DOHH2 (cell line): ENCODE measurements around the gene FABP7.

Experiments used
- H3F3A ChIP-seq: fragments of 200-600 bp; sonication (generic), shearing (Covaris generic); 2 replicates; pipeline ENCODE4 v1.6.0; 2016; ENCODE audit warnings: antibody characterized with exemption, mild to moderate bottlenecking; ENCODE audit not compliant: control insufficient read depth, insufficient read depth
- H3K27ac ChIP-seq: fragments of 200-600 bp; sonication (generic); 2 replicates; pipeline ENCODE4 v1.5.1; 2014; ENCODE audit warnings: low read depth, mild to moderate bottlenecking, low read length, moderate library complexity
- H3K27me3 ChIP-seq: fragments of 200-600 bp; sonication (generic); 2 replicates; pipeline ENCODE4 v1.6.1; 2014; ENCODE audit warnings: mild to moderate bottlenecking, low read length, mixed read lengths; ENCODE audit not compliant: control insufficient read depth
- H3K36me3 ChIP-seq: fragments of 200-600 bp; sonication (generic); 2 replicates; pipeline ENCODE4 v1.6.1; 2014; ENCODE audit warnings: mild to moderate bottlenecking, low read length, moderate library complexity, mixed read lengths; ENCODE audit not compliant: control insufficient read depth
- H3K4me1 ChIP-seq: fragments of 200-600 bp; sonication (generic); 2 replicates; pipeline ENCODE4 v1.6.1; 2014; ENCODE audit warnings: mild to moderate bottlenecking, low read length, mixed read lengths; ENCODE audit not compliant: control insufficient read depth
- H3K4me2 ChIP-seq: fragments of 200-600 bp; sonication (generic); 2 replicates; pipeline ENCODE4 v1.6.0; 2014; ENCODE audit warnings: mild to moderate bottlenecking, low read length, moderate library complexity
- H3K4me3 ChIP-seq: fragments of 200-600 bp; sonication (generic); 2 replicates; pipeline ENCODE4 v1.5.1; 2014; ENCODE audit warnings: mild to moderate bottlenecking, low read length, mixed read lengths
- H3K79me2 ChIP-seq: fragments of 200-600 bp; sonication (generic); 2 replicates; pipeline ENCODE4 v1.6.1; 2014; ENCODE audit warnings: mild to moderate bottlenecking, low read length, mixed read lengths; ENCODE audit not compliant: control insufficient read depth
- H3K9me2 ChIP-seq: fragments of 200-600 bp; sonication (generic); replicated peaks from 2 replicates; pipeline ENCODE4 v1.6.1; 2014; ENCODE audit warnings: mild to moderate bottlenecking, low read length, mixed read lengths; ENCODE audit not compliant: control insufficient read depth
- H3K9me3 ChIP-seq: fragments of 200-600 bp; sonication (generic); 2 replicates; pipeline ENCODE4 v1.6.1; 2014; ENCODE audit warnings: antibody characterized with exemption, low read length, mixed read lengths; ENCODE audit not compliant: control insufficient read depth, insufficient read depth
- H4K20me1 ChIP-seq: fragments of 200-600 bp; sonication (generic); 2 replicates; pipeline ENCODE4 v1.6.0; 2014; ENCODE audit warnings: low read depth, mild to moderate bottlenecking, antibody characterized with exemption, low read length, moderate library complexity; ENCODE audit not compliant: control insufficient read depth, insufficient read depth
- EZH2phosphoT487 ChIP-seq: fragments of 200-600 bp; sonication (generic); IDR thresholded peaks from 2 replicates; pipeline ENCODE4 v1.6.1; 2017; ENCODE audit warnings: borderline replicate concordance, mild to moderate bottlenecking, antibody characterized with exemption, low read length, moderate library complexity, mixed read lengths
- TF ChIP-seq, protein P1 (sequence below): fragments of 200-600 bp; sonication (generic); IDR thresholded peaks from one replicate; pipeline ENCODE4 v1.5.1; 2014; ENCODE audit warnings: antibody characterized with exemption, mild to moderate bottlenecking, low read depth, low read length; ENCODE audit not compliant: poor library complexity, severe bottlenecking

The FABP7 gene

DNA sequence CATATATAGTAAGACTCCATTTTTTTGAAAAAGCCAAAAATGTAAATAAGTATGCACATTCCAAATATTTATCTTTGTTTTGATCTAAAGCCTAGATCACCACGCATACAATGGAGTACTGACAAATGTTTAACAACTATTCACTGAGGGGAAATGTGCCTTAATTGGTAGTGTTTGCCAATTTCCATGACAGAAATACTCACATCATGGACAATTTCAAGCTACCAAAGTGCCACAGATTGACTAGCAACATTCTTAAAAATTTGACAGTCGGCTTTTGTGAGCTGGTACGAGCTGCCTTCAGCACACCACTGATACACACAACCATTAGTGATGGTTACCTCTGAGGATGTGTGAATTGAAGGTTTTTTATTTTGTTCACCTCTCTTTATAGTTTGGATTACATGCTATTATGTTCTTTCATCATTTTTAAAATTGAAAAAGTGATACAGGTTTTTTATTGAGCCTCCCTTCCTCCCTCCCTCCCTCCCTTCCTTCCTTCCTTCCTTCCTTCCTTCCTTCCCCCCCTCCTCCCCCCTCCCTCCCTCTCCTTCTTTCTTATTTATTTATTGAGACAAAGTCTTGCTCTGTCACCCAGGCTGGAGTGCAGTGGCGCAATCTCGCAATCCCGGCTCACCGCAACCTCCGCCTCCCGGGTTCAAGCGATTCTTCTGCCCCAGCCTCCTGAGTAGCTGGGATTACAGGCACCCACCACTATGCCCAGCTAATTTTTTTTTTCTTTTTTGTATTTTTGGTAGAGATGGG lies 28.8 kb downstream of the FABP7 start:
- Histone ChIP-seq H3K9me2 (no peaks in the 10 kb centered on the region), H3K4me1 (no peaks in the 10 kb centered on the region), H3K36me3 (no peaks in the 10 kb centered on the region), H3K27ac (no peak overlapping the region), H3K79me2 (no peaks in the 10 kb centered on the region), H4K20me1 (no peaks in the 10 kb centered on the region), H3K4me3 (no peak overlapping the region), H3K27me3 (no peaks in the 10 kb centered on the region), H3K4me2 (no peak overlapping the region), H3F3A (no peaks in the 10 kb centered on the region), H3K9me3 (no peaks in the 10 kb centered on the region)
- TF ChIP-seq, protein P1, sequence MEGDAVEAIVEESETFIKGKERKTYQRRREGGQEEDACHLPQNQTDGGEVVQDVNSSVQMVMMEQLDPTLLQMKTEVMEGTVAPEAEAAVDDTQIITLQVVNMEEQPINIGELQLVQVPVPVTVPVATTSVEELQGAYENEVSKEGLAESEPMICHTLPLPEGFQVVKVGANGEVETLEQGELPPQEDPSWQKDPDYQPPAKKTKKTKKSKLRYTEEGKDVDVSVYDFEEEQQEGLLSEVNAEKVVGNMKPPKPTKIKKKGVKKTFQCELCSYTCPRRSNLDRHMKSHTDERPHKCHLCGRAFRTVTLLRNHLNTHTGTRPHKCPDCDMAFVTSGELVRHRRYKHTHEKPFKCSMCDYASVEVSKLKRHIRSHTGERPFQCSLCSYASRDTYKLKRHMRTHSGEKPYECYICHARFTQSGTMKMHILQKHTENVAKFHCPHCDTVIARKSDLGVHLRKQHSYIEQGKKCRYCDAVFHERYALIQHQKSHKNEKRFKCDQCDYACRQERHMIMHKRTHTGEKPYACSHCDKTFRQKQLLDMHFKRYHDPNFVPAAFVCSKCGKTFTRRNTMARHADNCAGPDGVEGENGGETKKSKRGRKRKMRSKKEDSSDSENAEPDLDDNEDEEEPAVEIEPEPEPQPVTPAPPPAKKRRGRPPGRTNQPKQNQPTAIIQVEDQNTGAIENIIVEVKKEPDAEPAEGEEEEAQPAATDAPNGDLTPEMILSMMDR: no peak
- no peak for TF ChIP-seq EZH2phosphoT487

DNA sequence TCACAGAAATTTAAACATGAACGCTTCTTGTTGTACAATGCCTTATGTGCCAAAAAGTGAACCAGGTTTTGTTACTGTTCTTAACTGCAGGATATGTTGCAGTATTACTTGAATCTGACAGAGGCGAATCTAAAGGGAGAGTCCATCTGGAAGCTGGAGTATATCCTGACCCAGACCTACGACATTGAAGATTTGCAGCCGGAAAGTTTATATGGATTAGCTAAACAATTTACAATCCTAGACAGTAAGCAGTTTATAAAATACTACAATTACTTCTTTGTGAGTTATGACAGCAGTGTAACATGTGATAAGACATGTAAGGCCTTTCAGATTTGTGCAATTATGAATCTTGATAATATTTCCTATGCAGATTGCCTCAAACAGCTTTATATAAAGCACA lies 29.5 kb downstream of the FABP7 start:
- Histone ChIP-seq H3K36me3 (no peaks in the 10 kb centered on the region), H3K9me2 (no peaks in the 10 kb centered on the region), H3K4me1 (no peaks in the 10 kb centered on the region), H3K4me2 (no peak overlapping the region), H3K4me3 (no peak overlapping the region), H3K27ac (no peak overlapping the region), H4K20me1 (no peaks in the 10 kb centered on the region), H3K79me2 (no peaks in the 10 kb centered on the region), H3F3A (no peaks in the 10 kb centered on the region), H3K27me3 (no peaks in the 10 kb centered on the region), H3K9me3 (no peaks in the 10 kb centered on the region)
- TF ChIP-seq, protein P1: no peak
- no peak for TF ChIP-seq EZH2phosphoT487

DNA sequence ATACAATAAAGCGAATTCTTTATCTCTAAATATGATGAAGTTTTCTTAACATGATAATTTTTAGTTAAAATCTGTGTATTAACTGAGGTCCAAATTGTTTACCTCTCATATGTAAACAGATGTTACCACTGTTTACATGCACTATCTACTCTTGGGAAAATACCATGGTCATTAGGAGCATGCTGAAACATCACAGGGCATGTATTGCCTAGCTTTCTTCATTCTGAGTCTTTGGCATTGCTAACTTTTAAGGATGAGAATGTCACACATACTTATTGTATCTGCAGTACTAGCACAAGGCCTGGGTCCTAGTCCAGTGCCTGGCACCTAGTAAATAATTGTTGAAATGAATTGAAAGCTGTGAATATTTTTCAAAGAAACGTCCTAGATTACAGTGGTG lies 30.2 kb downstream of the FABP7 start:
- H3K27ac ChIP-seq: no peak overlapping the region
- no peak overlapping the region for H3K4me3 ChIP-seq
- H3K9me2 ChIP-seq: no peaks in the 10 kb centered on the region
- TF ChIP-seq, protein P1: no peak
- H4K20me1 ChIP-seq: no peaks in the 10 kb centered on the region
- no peaks in the 10 kb centered on the region for H3K27me3 ChIP-seq
- no peaks in the 10 kb centered on the region for H3F3A ChIP-seq
- H3K4me2 ChIP-seq: no peak overlapping the region
- H3K36me3 ChIP-seq: no peaks in the 10 kb centered on the region
- H3K9me3 ChIP-seq: no peaks in the 10 kb centered on the region
- no peaks in the 10 kb centered on the region for H3K4me1 ChIP-seq
- H3K79me2 ChIP-seq: no peaks in the 10 kb centered on the region
